AG04450 (cell line): Measurements from ENCODE around the gene RAN. TPM values are rescaled to one million over a fixed set of nuclear protein-coding genes. Genes with fewer than 3 reads are reported as not detected.
"Not testable (repeated sequence)": the region's sequence is repeated elsewhere in the genome, so short reads cannot be mapped to it uniquely, and the experiment has no call there.

Experiments used
- CTCF ChIA-PET: fragments of 300-600, 350-600 bp; formaldehyde crosslinking; extraction: SDS; loops from one replicate; lab custom pipeline; 2022; ENCODE audit warnings: antibody characterized with exemption, inconsistent platforms; lab: Charles Lee
- POLR2A ChIA-PET: fragments of 350-600 bp; formaldehyde crosslinking; extraction: SDS; loops from one replicate; lab custom pipeline; 2021; ENCODE audit warnings: antibody characterized with exemption, inconsistent platforms; lab: Yijun Ruan, JAX
- DNase-seq: peaks from one replicate; pipeline ENCODE4 v3.0.0-alpha.2; 2011; ENCODE audit warnings: low read depth, low spot score
- H3K27ac ChIP-seq: one replicate; pipeline ENCODE4 v1.5.1; 2012; ENCODE audit warnings: low read depth, low read length, control low read depth
- H3K27me3 ChIP-seq: one replicate; pipeline ENCODE4 v1.6.0; 2012; ENCODE audit warnings: low read length; ENCODE audit not compliant: control insufficient read depth, insufficient read depth
- H3K4me3 ChIP-seq: 2 replicates; pipeline ENCODE4 v1.5.1; 2011; ENCODE audit warnings: mild to moderate bottlenecking, low read depth, low read length, control low read depth
- H3K9me3 ChIP-seq: 2 replicates; pipeline ENCODE4 v1.5.1; 2012; ENCODE audit warnings: low read length; ENCODE audit not compliant: control insufficient read depth, insufficient read depth
- polyA plus RNA-seq: library from polyadenylated mRNA; depleted of rRNA; stranded (reverse); fragments of >200 nt; gene quantifications from 2 replicates; pipeline ENCODE4 v1.2.3, GENCODE V29; 2011
- TF ChIP-seq, protein P1 (sequence below): IDR thresholded peaks from 2 replicates; pipeline ENCODE4 v1.5.1; 2011; ENCODE audit warnings: low read depth, low read length, control low read depth, inconsistent platforms

Gene RAN
- polyA plus RNA-seq, 1 experiment: 1,434 TPM

DNA sequence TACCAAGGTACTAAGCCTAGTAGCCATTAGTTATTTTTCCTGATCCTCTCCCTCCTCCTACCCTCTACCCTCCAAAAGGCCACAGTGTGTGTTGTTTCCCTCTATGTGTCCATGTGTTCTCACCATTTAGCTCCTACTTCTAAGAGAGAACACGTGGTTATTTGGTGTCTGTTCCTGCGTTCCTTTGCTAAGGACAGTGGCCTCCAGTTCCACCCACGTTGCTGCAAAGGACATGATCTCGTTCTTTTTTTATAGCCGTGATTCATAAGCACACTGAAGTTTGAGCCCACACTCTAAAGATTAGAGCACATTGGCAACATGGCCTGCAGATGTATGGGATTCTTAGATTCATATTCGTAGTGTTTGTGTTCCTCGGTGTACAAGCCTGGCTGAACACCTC is 24.8 kb upstream of the RAN start:
- no peak for DNase-seq
- Histone ChIP-seq H3K4me3 (no peak overlapping the region), H3K27me3 (no peaks in the 10 kb centered on the region), H3K27ac (no peak overlapping the region), H3K9me3 (peaks cover 2% of the 10 kb centered on the region; the same call in 1 of the 2 replicates)
- TF ChIP-seq, protein P1, sequence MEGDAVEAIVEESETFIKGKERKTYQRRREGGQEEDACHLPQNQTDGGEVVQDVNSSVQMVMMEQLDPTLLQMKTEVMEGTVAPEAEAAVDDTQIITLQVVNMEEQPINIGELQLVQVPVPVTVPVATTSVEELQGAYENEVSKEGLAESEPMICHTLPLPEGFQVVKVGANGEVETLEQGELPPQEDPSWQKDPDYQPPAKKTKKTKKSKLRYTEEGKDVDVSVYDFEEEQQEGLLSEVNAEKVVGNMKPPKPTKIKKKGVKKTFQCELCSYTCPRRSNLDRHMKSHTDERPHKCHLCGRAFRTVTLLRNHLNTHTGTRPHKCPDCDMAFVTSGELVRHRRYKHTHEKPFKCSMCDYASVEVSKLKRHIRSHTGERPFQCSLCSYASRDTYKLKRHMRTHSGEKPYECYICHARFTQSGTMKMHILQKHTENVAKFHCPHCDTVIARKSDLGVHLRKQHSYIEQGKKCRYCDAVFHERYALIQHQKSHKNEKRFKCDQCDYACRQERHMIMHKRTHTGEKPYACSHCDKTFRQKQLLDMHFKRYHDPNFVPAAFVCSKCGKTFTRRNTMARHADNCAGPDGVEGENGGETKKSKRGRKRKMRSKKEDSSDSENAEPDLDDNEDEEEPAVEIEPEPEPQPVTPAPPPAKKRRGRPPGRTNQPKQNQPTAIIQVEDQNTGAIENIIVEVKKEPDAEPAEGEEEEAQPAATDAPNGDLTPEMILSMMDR: no peak
- POLR2A ChIA-PET: no interaction called here
- CTCF ChIA-PET: interaction anchor here (1.9 kb wide), 1 partner anchor 20 kb away, joined by 5 read pairs; no protein-coding TSS in a partner anchor

DNA sequence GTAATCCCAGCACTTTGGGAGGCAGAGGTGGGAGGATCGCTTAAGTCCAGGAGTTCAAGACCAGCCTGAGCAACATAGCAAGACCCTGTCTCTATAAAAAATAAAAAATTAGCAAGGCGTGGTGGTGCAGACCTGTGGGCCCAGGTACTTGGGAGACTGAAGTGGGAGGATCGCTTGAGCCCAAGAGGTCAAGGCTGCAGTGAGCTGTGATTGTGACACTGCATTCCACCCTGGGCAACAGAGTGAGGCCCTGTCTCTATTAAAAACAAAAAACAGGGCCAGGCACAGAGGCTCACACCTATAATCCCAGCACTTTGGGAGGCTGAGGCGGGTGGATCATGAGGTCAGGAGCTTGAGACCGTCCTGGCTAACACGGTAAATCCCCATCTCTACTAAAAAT is 23.8 kb upstream of the RAN start:
- H3K27me3 ChIP-seq, H3K4me3 ChIP-seq, H3K9me3 ChIP-seq, DNase-seq, H3K27ac ChIP-seq, POLR2A ChIA-PET: not testable (repeated sequence)
- CTCF ChIA-PET: interaction anchor here (1.7 kb wide), 1 partner anchor 9 kb away, joined by 7 read pairs; the partner anchor contains the start of gene STX2

DNA sequence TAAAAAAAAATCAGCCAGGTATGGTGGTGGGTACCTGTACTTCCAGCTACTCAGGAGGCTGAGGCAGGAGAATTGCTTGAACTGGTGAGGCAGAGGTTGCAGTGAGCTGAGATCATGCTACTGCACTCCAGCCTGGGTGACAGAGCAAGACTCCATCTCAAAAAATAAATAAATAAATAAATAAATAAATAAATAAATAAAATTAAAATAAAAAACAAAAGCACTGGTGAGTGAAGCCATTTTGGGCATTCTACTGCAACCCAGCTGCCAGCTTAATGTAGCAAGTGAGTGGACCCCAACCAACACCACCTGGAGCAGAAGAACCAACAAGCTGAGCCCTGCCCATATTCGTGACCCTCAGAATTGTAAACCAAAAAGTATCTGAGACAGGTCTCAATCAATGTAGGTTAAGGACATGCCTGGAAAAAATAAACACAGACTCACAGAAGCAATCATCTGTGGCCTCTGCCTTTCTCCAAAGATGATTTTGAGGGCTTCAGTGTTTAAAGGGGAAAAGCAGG is 23.0 kb upstream of the RAN start:
- H3K9me3 ChIP-seq, H3K4me3 ChIP-seq, POLR2A ChIA-PET, DNase-seq, H3K27ac ChIP-seq, H3K27me3 ChIP-seq: not testable (repeated sequence)
- CTCF ChIA-PET: interaction anchor here (1.7 kb wide), 1 partner anchor 10 kb away, joined by 7 read pairs; the partner anchor contains the start of gene STX2

DNA sequence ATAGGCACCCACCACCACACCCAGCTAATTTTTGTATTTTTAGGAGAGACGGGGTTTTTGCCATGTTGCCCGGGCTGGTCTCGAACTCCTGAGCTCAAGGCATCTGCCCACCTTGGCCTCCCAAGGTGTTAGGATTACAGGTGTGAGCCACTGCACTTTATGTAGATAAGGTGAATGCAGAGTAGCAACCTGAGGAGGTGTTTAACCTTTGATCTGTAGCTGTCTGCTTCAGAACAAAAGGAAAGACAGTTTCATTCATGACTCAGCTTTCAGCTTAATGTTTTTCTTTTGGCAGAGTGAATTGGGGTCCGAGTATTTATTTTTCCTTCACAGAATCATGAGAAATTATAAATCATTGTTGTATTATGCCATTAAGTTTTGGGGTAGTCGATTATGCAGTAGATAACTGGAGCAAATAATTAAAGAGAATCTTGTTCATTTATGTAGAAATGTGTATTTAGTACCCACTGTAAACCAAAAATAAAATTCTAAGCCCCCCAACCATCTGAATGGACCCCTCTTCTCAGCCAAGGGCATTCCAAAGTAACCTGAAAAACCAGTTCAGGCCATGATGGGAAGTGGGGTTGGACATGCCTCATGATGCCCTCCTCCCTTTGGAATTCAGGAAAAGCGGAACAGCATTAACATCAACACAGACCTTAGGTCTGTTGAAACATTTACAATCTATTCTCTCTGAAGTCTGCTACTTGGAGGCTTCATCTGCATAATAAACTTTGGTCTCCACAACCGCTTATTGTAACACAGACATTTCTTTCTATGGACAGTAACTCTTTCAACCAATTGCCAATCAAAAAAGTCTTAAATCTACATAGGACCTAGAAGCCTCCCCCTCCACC is 22.1 kb upstream of the RAN start:
- peaks cover 2% of the 10 kb centered on the region; the same call in 1 of the 2 replicates for H3K9me3 ChIP-seq
- ChIA-PET CTCF (interaction anchor here (1.7 kb wide), 1 partner anchor 11 kb away, joined by 7 read pairs; the partner anchor contains the start of gene STX2), POLR2A (no interaction called here)
- no peak overlapping the region for H3K27ac ChIP-seq
- TF ChIP-seq, protein P1: no peak
- DNase-seq: no peak
- peaks cover 7% of the 10 kb centered on the region for H3K27me3 ChIP-seq
- no peak overlapping the region for H3K4me3 ChIP-seq

DNA sequence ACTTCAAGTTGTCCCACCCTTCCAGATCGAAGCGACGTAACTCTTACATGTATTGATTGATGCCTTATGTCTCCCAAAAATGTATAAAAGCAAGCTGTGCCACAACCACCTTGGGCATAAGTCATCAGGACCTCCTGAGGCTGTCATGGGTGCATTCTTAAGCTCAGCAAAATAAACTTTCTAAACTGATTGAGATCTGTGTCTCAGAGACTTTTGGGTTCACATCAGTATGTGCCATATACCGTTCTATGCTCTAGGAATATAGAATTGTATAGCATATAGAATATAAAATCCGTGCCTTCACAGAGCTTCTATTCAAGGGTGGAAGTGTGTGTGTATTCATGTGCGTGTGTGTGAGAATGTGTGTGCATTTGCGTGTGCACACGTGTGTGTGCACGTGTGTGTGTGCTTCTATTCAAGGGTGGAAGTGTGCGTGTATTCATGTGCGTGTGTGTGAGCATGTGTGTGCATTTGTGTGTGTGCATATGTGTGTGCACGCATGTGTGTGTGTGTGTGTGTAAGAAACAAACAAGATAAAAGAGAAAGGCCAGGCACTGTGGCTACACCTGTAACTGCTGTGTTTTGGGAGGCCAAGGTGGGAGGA is 21.3 kb upstream of the RAN start:
- H3K27me3 ChIP-seq: peaks cover 7% of the 10 kb centered on the region
- ChIA-PET POLR2A (no interaction called here), CTCF (no interaction called here)
- H3K9me3 ChIP-seq: peaks cover 2% of the 10 kb centered on the region; the same call in 1 of the 2 replicates
- DNase-seq: no peak
- TF ChIP-seq, protein P1: no peak
- H3K4me3 ChIP-seq: no peak overlapping the region
- no peak overlapping the region for H3K27ac ChIP-seq
